Mucosa of stomach (tissue), 1 donor: ENCODE results near the gene SMIM3.
"Not testable (repeated sequence)": the region's sequence is repeated elsewhere in the genome, so short reads cannot be mapped to it uniquely, and the experiment has no call there.

Experiments used
- H3K27me3 ChIP-seq: one replicate; pipeline ENCODE4 v1.7.0; 2013; ENCODE audit warnings: mild to moderate bottlenecking, low read length; ENCODE audit not compliant: control insufficient read depth, insufficient read depth
- H3K36me3 ChIP-seq: one replicate; pipeline ENCODE4 v1.7.0; 2013; ENCODE audit warnings: low read length; ENCODE audit not compliant: control insufficient read depth, insufficient read depth
- H3K4me1 ChIP-seq: one replicate; pipeline ENCODE4 v1.7.0; 2013; ENCODE audit warnings: mild to moderate bottlenecking, low read length; ENCODE audit not compliant: control insufficient read depth, insufficient read depth
- H3K4me3 ChIP-seq: one replicate; pipeline ENCODE4 v1.7.0; 2013; ENCODE audit warnings: low read length
- H3K9ac ChIP-seq: one replicate; pipeline ENCODE4 v1.7.0; 2013; ENCODE audit warnings: mild to moderate bottlenecking, low read length, moderate library complexity
- H3K9me3 ChIP-seq: one replicate; pipeline ENCODE4 v1.7.0; 2013; ENCODE audit warnings: mild to moderate bottlenecking, low read length, moderate library complexity; ENCODE audit not compliant: control insufficient read depth
- donor health status: Pancreatic carcinoma.

The SMIM3 gene

GRCh38 chr5:150778517-150779396 lies at the start of gene SMIM3:
Gene SMIM3 (plus strand): TSS chr5:150778757. CDS start chr5:150795441, 16,684 bp downstream.
- H3K27me3 ChIP-seq = no peaks in the 10 kb centered on the region
- H3K36me3 ChIP-seq = no peaks in the 10 kb centered on the region
- H3K9me3 ChIP-seq = no peaks in the 10 kb centered on the region
- peak within 1 kb of the TSS; percentile 83 for H3K4me3 ChIP-seq
- H3K9ac ChIP-seq = peak within 1 kb of the TSS; percentile 75
- H3K4me1 ChIP-seq = peaks cover 17% of the 10 kb centered on the region

- no peak overlapping the region for H3K4me3 ChIP-seq
- H3K36me3 ChIP-seq = peaks cover 6% of the 10 kb centered on the region
- H3K27me3 ChIP-seq = no peaks in the 10 kb centered on the region
- peaks cover 4% of the 10 kb centered on the region for H3K4me1 ChIP-seq
- no peaks in the 10 kb centered on the region for H3K9me3 ChIP-seq
- no peak overlapping the region for H3K9ac ChIP-seq
Measured at GRCh38 chr5:150729859-150730258, 48.7 kb upstream of the SMIM3 start.

- Histone ChIP-seq H3K9ac (no peak overlapping the region), H3K4me3 (no peak overlapping the region), H3K9me3 (no peaks in the 10 kb centered on the region), H3K27me3 (no peaks in the 10 kb centered on the region), H3K4me1 (peaks cover 9% of the 10 kb centered on the region), H3K36me3 (peaks cover 6% of the 10 kb centered on the region)
Measured at GRCh38 chr5:150731669-150732242, 46.8 kb upstream of the SMIM3 start.

- Histone ChIP-seq H3K36me3 (peaks cover 6% of the 10 kb centered on the region), H3K9me3 (no peaks in the 10 kb centered on the region), H3K4me3 (no peak overlapping the region), H3K4me1 (peaks cover 9% of the 10 kb centered on the region), H3K9ac (no peak overlapping the region), H3K27me3 (no peaks in the 10 kb centered on the region)
Measured at GRCh38 chr5:150734579-150735384, 43.8 kb upstream of the SMIM3 start.

- H3K4me1 ChIP-seq = peaks cover 9% of the 10 kb centered on the region
Measured at GRCh38 chr5:150738862-150739261, 39.7 kb upstream of the SMIM3 start.

GRCh38 chr5:150740992-150741391 lies 37.6 kb upstream of the SMIM3 start:
- Histone ChIP-seq H3K4me1 (no peaks in the 10 kb centered on the region), H3K9ac (no peak overlapping the region), H3K36me3 (no peaks in the 10 kb centered on the region), H3K9me3 (no peaks in the 10 kb centered on the region), H3K4me3 (no peak overlapping the region), H3K27me3 (no peaks in the 10 kb centered on the region)

More at GRCh38 chr5:150738862-150739261, 39.7 kb upstream of the SMIM3 start:
- no peaks in the 10 kb centered on the region for H3K9me3 ChIP-seq
- no peaks in the 10 kb centered on the region for H3K36me3 ChIP-seq
- no peak overlapping the region for H3K4me3 ChIP-seq
- no peak overlapping the region for H3K9ac ChIP-seq
- H3K27me3 ChIP-seq = no peaks in the 10 kb centered on the region

- H3K27me3 ChIP-seq, H3K4me1 ChIP-seq, H3K4me3 ChIP-seq, H3K9ac ChIP-seq, H3K36me3 ChIP-seq, H3K9me3 ChIP-seq: not testable (repeated sequence)
Measured at GRCh38 chr5:150742455-150743141, 36.0 kb upstream of the SMIM3 start.

GRCh38 chr5:150743142-150743488 lies 35.4 kb upstream of the SMIM3 start:
- H3K4me1 ChIP-seq, H3K9ac ChIP-seq, H3K4me3 ChIP-seq: not testable (repeated sequence)

GRCh38 chr5:150750469-150750868 lies 28.1 kb upstream of the SMIM3 start:
- no peaks in the 10 kb centered on the region for H3K27me3 ChIP-seq
- no peak overlapping the region for H3K4me3 ChIP-seq
- no peaks in the 10 kb centered on the region for H3K36me3 ChIP-seq
- no peaks in the 10 kb centered on the region for H3K9me3 ChIP-seq
- peaks cover 26% of the 10 kb centered on the region for H3K4me1 ChIP-seq
- H3K9ac ChIP-seq = no peak overlapping the region

More at GRCh38 chr5:150743142-150743488, 35.4 kb upstream of the SMIM3 start:
- not testable (repeated sequence) for H3K36me3 ChIP-seq, H3K27me3 ChIP-seq, H3K9me3 ChIP-seq

GRCh38 chr5:150751096-150751891 lies 27.3 kb upstream of the SMIM3 start:
- Histone ChIP-seq H3K36me3 (no peaks in the 10 kb centered on the region), H3K4me1 (peaks cover 27% of the 10 kb centered on the region)

GRCh38 chr5:150753463-150753862 lies 25.1 kb upstream of the SMIM3 start:
- H3K36me3 ChIP-seq = no peaks in the 10 kb centered on the region
- H3K4me1 ChIP-seq = peaks cover 32% of the 10 kb centered on the region

More at GRCh38 chr5:150751096-150751891, 27.3 kb upstream of the SMIM3 start:
- Histone ChIP-seq H3K9ac (no peak overlapping the region), H3K4me3 (no peak overlapping the region), H3K9me3 (no peaks in the 10 kb centered on the region), H3K27me3 (no peaks in the 10 kb centered on the region)

More at GRCh38 chr5:150753463-150753862, 25.1 kb upstream of the SMIM3 start:
- Histone ChIP-seq H3K9ac (no peak overlapping the region), H3K27me3 (no peaks in the 10 kb centered on the region), H3K4me3 (no peak overlapping the region), H3K9me3 (no peaks in the 10 kb centered on the region)
